GM19455 (cell line): ENCODE data around the gene SORBS2.
"Not testable (repeated sequence)": the region's sequence is repeated elsewhere in the genome, so short reads cannot be mapped to it uniquely, and the experiment has no call there.

Experiments
- ATAC-seq: cut with Tn5 transposase; IDR thresholded peaks from one replicate; pipeline ENCODE4 v1.9.1; 2021; ENCODE audit not compliant: unreplicated experiment

The SORBS2 gene

DNA sequence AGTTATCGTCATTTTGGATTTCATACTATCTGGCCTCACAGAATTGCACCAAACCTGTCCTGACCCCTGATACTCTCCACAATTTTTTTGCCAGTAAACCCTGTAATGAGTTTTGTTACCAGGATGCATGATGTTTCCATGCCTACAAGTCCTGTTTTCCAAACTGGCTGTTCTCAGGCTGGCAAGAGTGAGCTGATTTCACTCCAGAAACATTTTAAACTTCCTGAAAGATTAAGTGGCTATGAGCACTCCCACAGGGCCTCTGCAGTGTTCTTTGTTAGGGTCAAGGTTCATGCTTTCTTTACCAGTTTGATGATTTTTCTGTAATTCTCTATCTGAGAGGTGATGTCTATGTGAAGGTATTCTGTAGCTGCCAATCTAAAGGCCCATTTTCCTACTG is 245.0 kb downstream of the SORBS2 start:
- ATAC-seq: no peak

DNA sequence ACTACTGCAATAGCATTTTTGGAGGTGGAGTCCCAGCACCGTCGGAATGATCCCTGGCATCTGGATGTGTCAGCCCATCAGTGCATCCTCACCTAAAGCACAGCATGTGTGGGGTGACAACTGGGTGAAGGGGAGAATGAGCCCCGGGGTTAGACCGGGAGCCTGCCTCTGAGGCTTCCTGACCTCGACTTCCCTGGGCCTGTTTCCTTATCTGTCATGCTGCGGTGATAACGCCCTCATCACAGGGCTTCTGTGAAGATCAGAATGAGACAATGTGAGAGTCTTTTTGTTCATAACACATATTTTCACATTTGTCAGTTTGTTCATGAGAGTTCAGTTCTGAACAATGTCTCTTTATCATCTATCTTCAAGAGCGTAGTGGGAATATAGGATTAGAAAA is 245.6 kb downstream of the SORBS2 start:
- no peak for ATAC-seq

GRCh38 chr4:185565696-185566095 is 246.3 kb downstream of the SORBS2 start:
- no peak for ATAC-seq

DNA sequence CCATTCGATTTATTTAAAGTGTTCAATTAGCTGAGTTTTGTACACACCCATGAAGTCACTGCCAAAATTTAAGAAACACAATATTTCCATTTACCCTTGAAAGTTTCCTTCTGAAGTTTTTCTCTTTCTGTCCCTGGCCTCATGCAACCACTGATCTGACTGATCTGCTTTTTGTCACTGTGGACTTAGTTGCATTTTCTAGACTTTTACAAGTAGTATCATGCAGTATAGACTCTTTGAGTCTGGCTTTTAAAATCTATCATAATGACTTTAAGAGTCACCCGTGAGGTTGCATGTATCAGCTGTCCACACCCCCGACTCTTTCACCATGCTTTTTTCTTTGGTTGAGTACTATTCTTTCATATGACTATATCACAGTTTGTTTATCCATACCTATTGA is 247.6 kb downstream of the SORBS2 start:
- ATAC-seq: no peak

GRCh38 chr4:185562531-185562930 is 249.5 kb downstream of the SORBS2 start:
- no peak for ATAC-seq

DNA sequence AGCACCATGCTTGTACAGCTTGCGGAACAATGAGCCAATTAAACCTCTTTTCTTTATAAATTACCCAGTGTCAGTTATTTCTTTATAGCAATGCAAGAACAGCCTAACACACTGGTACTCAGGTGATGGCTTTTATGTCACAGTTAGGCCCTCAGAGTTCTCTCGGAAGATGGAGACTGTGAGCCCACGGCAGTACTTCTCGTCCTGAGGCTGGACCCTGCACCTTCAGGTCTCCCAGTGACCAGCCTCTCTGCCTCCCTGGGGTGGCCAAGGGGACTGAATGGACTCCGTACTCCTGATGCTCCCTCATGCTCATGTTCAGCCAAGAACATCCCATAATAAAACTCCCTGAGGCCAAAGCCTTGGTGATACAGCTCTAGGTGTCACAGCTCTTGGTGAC is 251.7 kb downstream of the SORBS2 start:
- no peak for ATAC-seq

GRCh38 chr4:185559915-185560281 is 252.1 kb downstream of the SORBS2 start:
- no peak for ATAC-seq

DNA sequence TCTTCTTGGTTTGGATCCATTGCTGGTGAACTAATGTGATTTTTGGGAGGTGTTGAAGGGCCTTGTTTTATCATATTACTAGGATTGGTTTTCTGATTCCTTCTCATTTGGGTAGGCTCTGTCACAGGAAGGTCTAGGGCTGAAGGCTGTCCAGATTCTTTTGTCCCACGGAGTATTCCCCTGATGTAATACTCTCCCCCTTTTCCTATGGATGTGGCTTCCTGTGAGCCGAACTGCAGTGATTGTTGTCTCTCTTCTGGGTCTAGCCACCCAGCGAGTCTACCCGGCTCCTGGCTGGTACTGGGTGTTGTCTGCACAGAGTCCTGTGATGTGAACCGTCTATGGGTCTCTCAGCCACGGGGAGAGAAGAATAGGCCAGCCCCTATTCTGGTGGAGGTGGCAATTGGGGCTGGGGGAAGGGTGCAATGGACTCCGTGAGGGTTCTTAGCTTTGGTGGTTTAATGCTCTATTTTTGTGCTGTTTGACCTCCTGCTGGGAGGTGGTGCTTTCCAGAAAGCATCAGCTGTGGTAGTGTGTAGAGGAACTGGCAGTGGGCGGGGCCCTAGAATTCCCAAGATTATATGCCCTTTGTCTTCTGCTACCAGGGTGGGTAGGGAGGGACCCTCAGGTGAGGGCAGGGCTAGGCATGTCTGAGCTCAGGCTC is 252.6 kb downstream of the SORBS2 start:
- ATAC-seq: not testable (repeated sequence)

DNA sequence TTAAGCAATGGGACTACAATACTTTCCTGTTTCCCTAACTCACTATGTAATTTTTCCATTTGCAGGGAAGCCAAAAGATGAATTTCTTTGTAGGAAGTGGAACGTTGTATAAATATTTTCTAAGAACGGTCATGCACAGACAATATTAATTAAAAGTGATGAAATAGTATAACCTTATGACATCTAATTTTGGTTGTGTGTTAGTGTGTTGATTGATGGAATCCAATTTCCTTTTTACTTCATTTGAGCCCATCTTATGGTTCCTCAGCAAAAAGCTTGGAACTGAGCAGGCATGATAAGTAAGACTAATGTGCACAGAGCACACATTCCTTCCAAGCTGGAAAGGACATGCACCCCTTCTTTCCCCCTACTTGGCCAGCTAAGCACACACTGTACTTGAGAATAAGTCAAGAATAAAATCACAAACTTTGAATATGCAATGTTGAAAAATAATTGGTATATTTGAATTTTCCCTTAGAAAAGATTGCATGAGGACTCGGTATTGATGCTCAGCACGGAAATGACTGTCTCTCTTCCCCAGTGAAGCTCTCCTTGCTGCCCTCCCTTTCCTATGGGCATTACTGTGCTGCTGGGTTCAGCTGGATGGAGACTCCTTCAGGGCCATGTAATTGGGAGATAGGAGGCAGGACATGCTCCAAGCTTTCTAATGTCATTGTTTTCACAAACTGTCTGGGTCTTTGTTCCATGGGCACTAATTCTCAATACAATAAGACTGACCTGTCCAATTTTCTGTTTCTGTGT is 257.4 kb downstream of the SORBS2 start:
- no peak for ATAC-seq

- ATAC-seq: no peak
Measured at GRCh38 chr4:185552254-185552653, 259.7 kb downstream of the SORBS2 start.

GRCh38 chr4:185550933-185551332 is 261.1 kb downstream of the SORBS2 start:
- no peak for ATAC-seq

GRCh38 chr4:185549095-185549639 is 262.8 kb downstream of the SORBS2 start:
- no peak for ATAC-seq

DNA sequence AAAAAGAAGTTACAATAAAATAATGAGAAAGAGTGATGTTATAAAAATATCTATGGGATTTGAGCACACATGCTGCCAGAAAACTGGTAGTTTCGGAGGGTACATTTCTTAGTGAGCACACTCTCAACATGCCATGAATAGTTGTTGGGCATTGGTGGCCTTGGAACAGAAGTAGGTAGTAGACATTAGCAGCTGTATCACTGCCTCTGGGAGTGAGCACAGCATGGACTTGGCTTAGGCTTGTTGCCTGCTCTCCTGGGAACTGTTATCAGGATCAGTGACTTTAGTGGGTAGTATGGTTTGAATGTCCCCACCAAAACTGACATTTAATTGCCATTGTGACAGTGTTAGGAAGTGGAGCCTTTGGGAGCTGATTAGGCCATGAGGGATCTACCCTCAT is 263.4 kb downstream of the SORBS2 start:
- no peak for ATAC-seq

GRCh38 chr4:185546335-185546734 is 265.7 kb downstream of the SORBS2 start:
- ATAC-seq: no peak

DNA sequence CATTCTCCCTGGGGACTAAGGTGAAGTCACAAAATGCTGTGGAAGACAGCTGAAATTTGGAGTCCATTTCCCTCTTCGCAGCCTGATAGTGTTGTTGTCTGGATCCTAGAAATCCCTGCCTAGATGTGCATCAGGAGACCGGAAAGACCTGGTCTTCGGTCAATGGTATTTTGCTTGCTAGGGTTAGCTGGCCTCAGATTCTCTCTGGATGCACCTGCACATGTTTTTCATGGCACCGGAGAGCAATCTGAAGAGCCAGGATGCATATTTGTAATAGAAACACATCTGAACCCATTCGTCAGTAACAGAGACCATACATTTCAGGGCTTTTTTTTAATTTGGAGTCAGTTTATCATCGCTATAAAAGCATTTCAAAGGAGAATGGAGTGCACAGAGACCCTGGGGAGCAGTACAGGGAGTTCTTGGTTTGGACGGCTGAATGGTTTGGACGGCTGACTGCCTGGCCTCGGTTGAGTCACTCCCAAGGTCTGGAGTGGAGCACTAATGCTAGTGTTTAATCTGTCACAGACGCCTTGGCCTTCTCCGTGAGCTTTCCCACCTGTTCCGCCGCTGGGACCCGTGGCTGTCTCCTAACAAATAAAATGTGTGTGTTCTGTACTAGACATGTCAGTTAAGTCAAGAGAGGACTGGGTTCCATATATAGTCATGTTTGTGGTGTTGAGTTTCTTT is 269.2 kb downstream of the SORBS2 start:
- no peak for ATAC-seq

- no peak for ATAC-seq
Measured at GRCh38 chr4:185541251-185541727, 270.7 kb downstream of the SORBS2 start.

- ATAC-seq: no peak
Measured at GRCh38 chr4:185540487-185541120, 271.4 kb downstream of the SORBS2 start.

- no peak for ATAC-seq
Measured at GRCh38 chr4:185540040-185540439, 272.0 kb downstream of the SORBS2 start.

GRCh38 chr4:185538806-185539205 is 273.2 kb downstream of the SORBS2 start:
- ATAC-seq: no peak

DNA sequence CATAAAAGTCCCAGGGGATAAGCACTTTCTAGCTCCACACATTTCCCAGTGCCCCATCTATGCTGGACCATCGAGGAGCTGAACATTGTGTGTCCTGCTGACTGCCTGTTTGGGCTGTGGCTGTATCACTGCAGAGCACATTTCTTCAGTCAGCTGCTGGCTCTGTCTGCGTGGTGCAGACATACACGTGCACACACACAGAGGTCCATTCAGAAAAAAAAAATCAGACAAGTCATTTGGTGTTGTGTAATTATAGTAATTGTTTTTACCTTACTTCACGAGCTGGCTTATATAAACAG is 275.6 kb downstream of the SORBS2 start:
- ATAC-seq: no peak

DNA sequence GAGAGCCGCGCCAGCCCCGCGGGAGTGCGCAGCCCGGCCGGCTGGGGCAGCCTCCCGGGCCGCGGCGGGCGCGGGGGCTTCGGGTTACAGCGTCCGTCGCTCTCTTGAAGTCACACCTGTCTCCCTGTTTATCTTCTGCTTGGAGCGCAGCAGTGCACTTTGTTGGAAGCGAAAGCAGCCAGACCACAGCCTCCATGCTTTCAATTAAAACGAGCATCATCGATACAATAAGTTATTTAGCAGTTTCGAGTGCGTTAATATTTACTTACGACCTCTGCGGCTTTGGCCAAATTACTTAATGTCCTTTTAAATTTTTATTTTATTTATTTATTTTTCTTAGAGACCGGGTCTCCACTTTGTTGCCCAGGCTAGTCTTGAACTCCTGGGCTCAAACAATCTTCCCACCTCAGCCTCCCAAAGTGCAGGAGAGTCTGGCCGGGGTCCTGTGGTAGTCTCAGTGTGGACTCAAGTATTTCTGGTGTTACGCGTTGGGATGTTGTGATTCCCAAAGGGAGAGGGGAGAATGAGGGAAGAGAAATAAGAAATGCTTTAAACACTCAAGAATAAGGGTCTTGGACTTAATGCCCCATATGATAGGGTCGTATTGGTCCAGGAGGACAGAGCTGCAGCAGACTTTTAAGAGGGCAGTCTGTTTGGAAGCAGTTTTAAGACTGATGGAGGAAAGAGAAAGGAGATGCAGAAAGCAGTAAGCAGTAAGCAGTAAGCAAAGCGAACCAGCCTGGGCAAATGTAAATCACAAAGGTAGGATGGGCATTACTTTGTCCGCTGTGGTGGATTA is 276.2 kb downstream of the SORBS2 start:
- no peak for ATAC-seq
